UCSD-AML1 (cell line): ENCODE measurements around the gene COL23A1.
A peak's percentile ranks its signal among the peaks of the same experiment; 100 is the strongest.
"Not testable (repeated sequence)": the region's sequence is repeated elsewhere in the genome, so short reads cannot be mapped to it uniquely, and the experiment has no call there.

Experiments
- DNase-seq: peaks from one replicate; lab custom pipeline; 2025; ENCODE audit not compliant: unreplicated experiment; lab: John Stamatoyannopoulos, UW

The COL23A1 gene

GRCh38 chr5:178314961-178315820 is 275.0 kb downstream of the COL23A1 start:
- no peak for DNase-seq

GRCh38 chr5:178314061-178314660 is 276.0 kb downstream of the COL23A1 start:
- DNase-seq, result no peak

GRCh38 chr5:178313316-178313715 is 276.9 kb downstream of the COL23A1 start:
- DNase-seq, result no peak

GRCh38 chr5:178312880-178313282 is 277.3 kb downstream of the COL23A1 start:
- DNase-seq, result peak; percentile 67

GRCh38 chr5:178310130-178310865 is 279.9 kb downstream of the COL23A1 start:
- DNase-seq, result no peak

GRCh38 chr5:178309271-178310013 is 280.8 kb downstream of the COL23A1 start:
- DNase-seq, result no peak

- DNase-seq, result no peak
Measured at GRCh38 chr5:178308541-178309092, 281.6 kb downstream of the COL23A1 start.

GRCh38 chr5:178307267-178308045 is 282.7 kb downstream of the COL23A1 start:
- no peak for DNase-seq

- DNase-seq, result no peak
Measured at GRCh38 chr5:178306430-178307225, 283.6 kb downstream of the COL23A1 start.

- DNase-seq, result no peak
Measured at GRCh38 chr5:178305801-178306200, 284.4 kb downstream of the COL23A1 start.

GRCh38 chr5:178304761-178305645 is 285.2 kb downstream of the COL23A1 start:
- no peak for DNase-seq

GRCh38 chr5:178304016-178304415 is 286.2 kb downstream of the COL23A1 start:
- DNase-seq, result no peak

GRCh38 chr5:178302321-178302720 is 287.9 kb downstream of the COL23A1 start:
- not testable (repeated sequence) for DNase-seq

GRCh38 chr5:178301641-178302040 is 288.6 kb downstream of the COL23A1 start:
- DNase-seq, result no peak

GRCh38 chr5:178298283-178298807 is 291.8 kb downstream of the COL23A1 start:
- DNase-seq, result no peak

- DNase-seq, result no peak
Measured at GRCh38 chr5:178297751-178298150, 292.4 kb downstream of the COL23A1 start.

GRCh38 chr5:178296066-178296465 is 294.1 kb downstream of the COL23A1 start:
- DNase-seq, result no peak

GRCh38 chr5:178295589-178295988 is 294.6 kb downstream of the COL23A1 start:
- DNase-seq, result no peak
